K562 (cell line): ENCODE results near the gene DUSP9. TPM values are rescaled to one million over a fixed set of nuclear protein-coding genes. Genes with fewer than 3 reads are reported as not detected.

Experiments used
- ATAC-seq: fragments of 200-7000 bp; cut with Tn5 transposase; 3 replicates; pipeline ENCODE4 v1.9.1; 2020; ENCODE audit warnings: moderate library complexity
- BruUV-seq: library from RNA; stranded (reverse); fragments of 400-500 nt; replicated peaks from 2 replicates; lab custom pipeline; 2021; lab: Mats Ljungman, UMichigan
- CTCF ChIA-PET: fragments of 300-600 bp; formaldehyde crosslinking; extraction: SDS; loops from one replicate; lab custom pipeline; 2021; ENCODE audit warnings: low intra/inter-chr PET ratio; lab: Yijun Ruan, JAX
- POLR2A ChIA-PET: fragments of 300-600, 350-650 bp; sonication (Branson Sonifier 250); formaldehyde crosslinking; extraction: SDS; loops from one replicate; lab custom pipeline; 2021; ENCODE audit warnings: antibody characterized with exemption, inconsistent platforms; lab: Yijun Ruan, JAX
- DNase-seq, 4 experiments: peaks; one replicate each; pipeline versions ENCODE4 v3.0.0 to v3.0.0-alpha.2; 2011 to 2018; ENCODE audit warnings: low spot score in 3 of 4, mixed read lengths in 3 of 4; ENCODE audit errors: extremely low read depth in 1 of 4
- FAIRE-seq: peaks from 2 replicates; lab custom pipeline; 2011; peaks lifted over from hg19 to GRCh38; lab: Jason Lieb, UNC
- H2AFZ ChIP-seq: 2 replicates; pipeline ENCODE4 v1.6.0; 2011; ENCODE audit warnings: low read depth, low read length, control low read depth, inconsistent platforms
- H3K27ac ChIP-seq: fragments of 200-600 bp; 3 replicates; pipeline ENCODE4 v1.8.0; 2011; ENCODE audit warnings: low read depth, mild to moderate bottlenecking, control low read depth, inconsistent platforms, low read length, moderate library complexity, mixed read lengths; ENCODE audit errors: extremely low read depth
- H3K27me3 ChIP-seq, 2 experiments: fragments of 300-600 bp in 1 of 2; 2 replicates in 1 of 2; 3 replicates in 1 of 2; pipeline versions ENCODE4 v1.6.0 to v1.8.0; 2011; ENCODE audit warnings: inconsistent platforms in 2 of 2, low read length in 2 of 2, mild to moderate bottlenecking in 1 of 2, mixed read lengths in 1 of 2, moderate library complexity in 1 of 2; ENCODE audit not compliant: control insufficient read depth in 2 of 2, insufficient read depth in 2 of 2
- H3K36me3 ChIP-seq: fragments of 300-600 bp; 3 replicates; pipeline ENCODE4 v1.8.0; 2011; ENCODE audit warnings: mild to moderate bottlenecking, low read length, inconsistent platforms; ENCODE audit not compliant: control insufficient read depth, insufficient read depth
- H3K4me1 ChIP-seq, 2 experiments: fragments of 200-600 bp in 1 of 2; replicated peaks in 1 of 2; 2 replicates in 1 of 2; 3 replicates in 1 of 2; pipeline versions ENCODE4 v1.5.1 to v1.8.0; 2011; ENCODE audit warnings: inconsistent platforms in 2 of 2, low read length in 2 of 2, mild to moderate bottlenecking in 1 of 2, mixed read lengths in 1 of 2, moderate library complexity in 1 of 2; ENCODE audit not compliant: control insufficient read depth in 2 of 2, insufficient read depth in 2 of 2
- H3K4me2 ChIP-seq: 2 replicates; pipeline ENCODE4 v1.6.1; 2011; ENCODE audit warnings: low read length, control low read depth, inconsistent platforms, mixed read lengths; ENCODE audit not compliant: insufficient read depth
- H3K4me3 ChIP-seq: fragments of 200-600 bp; sonication (generic), shearing (Covaris generic); 2 replicates; pipeline ENCODE4 v1.5.1; 2016; ENCODE audit warnings: control low read depth, inconsistent platforms
- H3K79me2 ChIP-seq: fragments of 200-600 bp; 3 replicates; pipeline ENCODE4 v1.8.0; 2011; ENCODE audit warnings: low read length, inconsistent platforms; ENCODE audit not compliant: control insufficient read depth, insufficient read depth
- H3K9ac ChIP-seq, 2 experiments: 2 replicates each; pipeline versions ENCODE4 v1.6.0 to v1.6.1; 2011; ENCODE audit warnings: low read depth in 2 of 2, low read length in 2 of 2, control low read depth in 1 of 2, inconsistent platforms in 1 of 2, mild to moderate bottlenecking in 1 of 2, mixed read lengths in 1 of 2; ENCODE audit not compliant: insufficient read depth in 1 of 2
- H3K9me1 ChIP-seq: one replicate; pipeline ENCODE4 v1.6.0; 2011; ENCODE audit warnings: inconsistent platforms, mild to moderate bottlenecking, low read length, moderate library complexity; ENCODE audit not compliant: control insufficient read depth, insufficient read depth
- H3K9me3 ChIP-seq: replicated peaks from 2 replicates; pipeline ENCODE4 v1.5.1; 2011; ENCODE audit warnings: low read depth, low read length, inconsistent platforms; ENCODE audit not compliant: control insufficient read depth, insufficient read depth
- H4K20me1 ChIP-seq: replicated peaks from 2 replicates; pipeline ENCODE4 v1.6.1; 2011; ENCODE audit warnings: low read length, inconsistent platforms, mixed read lengths; ENCODE audit not compliant: control insufficient read depth, insufficient read depth
- FOXA1 ChIP-seq: fragments of 450-650 bp; IDR thresholded peaks from 2 replicates; pipeline ENCODE4 v1.6.1; 2016; ENCODE audit warnings: mild to moderate bottlenecking, borderline replicate concordance
- HDAC8 ChIP-seq: fragments of 450-650 bp; IDR thresholded peaks from 2 replicates; pipeline ENCODE4 v1.6.1; 2016; ENCODE audit warnings: mild to moderate bottlenecking, missing genetic modification characterization, moderate library complexity, missing compliant biosample characterization
- MLLT1 ChIP-seq, 2 experiments: fragments of 450-650 bp; IDR thresholded peaks; 2 replicates each; pipeline ENCODE4 v1.6.1; 2016
- MXI1 ChIP-seq: IDR thresholded peaks from 2 replicates; pipeline ENCODE4 v1.6.1; 2011; ENCODE audit warnings: low read depth, mild to moderate bottlenecking, improper control_type of control experiment, low read length
- PKNOX1 ChIP-seq: fragments of 450-650 bp; IDR thresholded peaks from 2 replicates; pipeline ENCODE4 v1.6.1; 2016
- POLR2AphosphoS2 ChIP-seq: IDR thresholded peaks from 2 replicates; pipeline ENCODE4 v1.6.1; 2012; ENCODE audit warnings: low read length, improper control_type of control experiment
- PYGO2 ChIP-seq: fragments of 450-650 bp; IDR thresholded peaks from 2 replicates; pipeline ENCODE4 v1.6.1; 2016; ENCODE audit warnings: mild to moderate bottlenecking, missing genetic modification characterization, moderate library complexity, missing compliant biosample characterization
- ZBTB26 ChIP-seq: fragments of 450-650 bp; formaldehyde crosslinking; IDR thresholded peaks from 2 replicates; pipeline ENCODE4 v1.4.0; 2022; ENCODE audit warnings: missing genetic modification characterization
- WGBS: fragments of 100-300 bp; shearing (Covaris generic); methylation state at CpG from one replicate; pipeline ENCODE4 v1.1.6; 2016; ENCODE audit warnings: low coverage, mixed read lengths; ENCODE audit not compliant: insufficient coverage; ENCODE audit errors: missing lambda C conversion rate; 5-methylcytosine and 5-hydroxymethylcytosine counted together
- in situ Hi-C: fragments of 300-500 bp; cut with MboI; formaldehyde crosslinking; loops from 4 replicates; pipeline ENCODE4 v1.15.0; 2018; ENCODE audit warnings: inconsistent platforms, mixed read lengths
- intact Hi-C: fragments of 100-400 bp; cut with micrococcal nuclease; formaldehyde crosslinking; loops from 2 replicates; pipeline ENCODE4 v1.14.2; 2022
- polyA plus RNA-seq, 8 experiments: library from polyadenylated mRNA; depleted of rRNA in 4 of 8; stranded (reverse) in 5 of 8; unstranded in 3 of 8; fragments of >200 nt; fragmentation: Nextera tagmentation in 2 of 8; fragmentation: Illumina TruSeq in 1 of 8; extraction: Ambion mirVana in 2 of 8; extraction: Trizol in 1 of 8; gene quantifications; 2 replicates each; pipeline versions ENCODE4 v1.2.1 to v1.2.3, GENCODE V29; 2011 to 2014; ENCODE audit warnings: inconsistent platforms in 1 of 8, missing spikeins in 1 of 8
- total RNA-seq, 7 experiments: library from RNA; depleted of rRNA in 6 of 7; stranded (reverse); fragments of >200 nt in 6 of 7; fragmentation: Illumina TruSeq in 2 of 7; extraction: Trizol in 2 of 7; gene quantifications; 2 replicates each; pipeline versions ENCODE4 v1.2.1 to v1.2.3, GENCODE V29; 2011 to 2021; ENCODE audit warnings: low replicate concordance in 1 of 7

The DUSP9 gene
- total and polyA plus RNA-seq, 9 of the 15 experiments (the other 6 are each of a cell fraction or from before 2014, with no cell fraction given): 0.11 to 14.1 (median 5.5) TPM

- ChIA-PET CTCF (no interaction called here), POLR2A (interaction anchor here (0.6 to 0.7 kb wide), 2 partner anchors 189 to 873 kb away, joined by 3 to 5 read pairs; partner anchors contain the start of gene IKBKG)
- FAIRE-seq: no peak
Measured at GRCh38 chrX:153674219-153674851, 27.3 kb downstream of the DUSP9 start.

More at GRCh38 chrX:153674219-153674851, 27.3 kb downstream of the DUSP9 start:
- no peak overlapping the region for H3K4me3 ChIP-seq
- BruUV-seq: no TSS peak
- no peaks in the 10 kb centered on the region for H3K27me3 ChIP-seq
- peak; percentile 64; the same call in 2 of the 3 replicates for ATAC-seq
- 62% methylated on average over 10 of the region's 27 CpGs for WGBS
- no peaks in the 10 kb centered on the region for H3K9me1 ChIP-seq
- H3K9ac ChIP-seq: peak overlapping the region in 1 of 2 experiments; percentile 71; a peak in 2 of 4 replicates
- H4K20me1 ChIP-seq: no peaks in the 10 kb centered on the region
- H2AFZ ChIP-seq: peak overlapping the region; percentile 62
- no peaks in the 10 kb centered on the region; the same call in 2 of the 3 replicates for H3K79me2 ChIP-seq
- peaks cover 27 to 46% of the 10 kb centered on the region in 2 experiments for H3K4me1 ChIP-seq
- no peaks in the 10 kb centered on the region for H3K9me3 ChIP-seq
- TF ChIP-seq PYGO2 (tag) (no peak), MLLT1 (IDR thresholded peaks at IDR 0.05) (peak in 1 of 2 experiments; percentile 66; a peak in 1 of 4 replicates), FOXA1 (no peak), PKNOX1 (0 out of 2 replicates have a peak, but pooled peaks have one; percentile 24), POLR2AphosphoS2 (no peak), HDAC8 (tag) (no peak), MXI1 (no peak), ZBTB26 (no peak)
- H3K27ac ChIP-seq: peak overlapping the region; percentile 48
- peak in 1 of 4 experiments; percentile 33 for DNase-seq
- in situ Hi-C loops (no loop called here), intact Hi-C loops (no loop called here)
- no peaks in the 10 kb centered on the region for H3K36me3 ChIP-seq
- H3K4me2 ChIP-seq: no peak overlapping the region
